Smooth muscle cell (in vitro differentiated cells): ENCODE measurements around the gene SPEG. TPM values are rescaled to one million over a fixed set of nuclear protein-coding genes. Genes with fewer than 3 reads are reported as not detected.

ENCODE experiments used
- DNase-seq: peaks from one replicate; lab custom pipeline; 2025; ENCODE audit not compliant: unreplicated experiment; lab: John Stamatoyannopoulos, UW
- H2AFZ ChIP-seq: fragments of 200-600 bp; sonication (generic); 2 replicates; pipeline ENCODE4 v1.6.0; 2016; ENCODE audit warnings: antibody characterized with exemption, low read depth, mild to moderate bottlenecking
- H3F3A ChIP-seq: fragments of 200-600 bp; sonication (generic); 2 replicates; pipeline ENCODE4 v1.6.0; 2017; ENCODE audit warnings: antibody characterized with exemption, low read depth
- H3K27ac ChIP-seq: fragments of 200-600 bp; sonication (generic); 2 replicates; pipeline ENCODE4 v1.5.1; 2016; ENCODE audit warnings: low read depth, mild to moderate bottlenecking
- H3K27me3 ChIP-seq: fragments of 200-600 bp; sonication (generic); 2 replicates; pipeline ENCODE4 v1.6.1; 2016; ENCODE audit warnings: low read depth, mild to moderate bottlenecking
- H3K36me3 ChIP-seq: fragments of 200-600 bp; sonication (generic); 2 replicates; pipeline ENCODE4 v1.5.1; 2016; ENCODE audit warnings: low read depth
- H3K4me1 ChIP-seq: fragments of 200-600 bp; sonication (generic); 2 replicates; pipeline ENCODE4 v1.5.1; 2016; ENCODE audit warnings: low read depth
- H3K4me2 ChIP-seq: fragments of 200-600 bp; sonication (generic); 2 replicates; pipeline ENCODE4 v1.6.0; 2016; ENCODE audit warnings: mild to moderate bottlenecking
- H3K4me3 ChIP-seq: fragments of 200-600 bp; sonication (generic); 2 replicates; pipeline ENCODE4 v1.5.1; 2016; ENCODE audit warnings: mild to moderate bottlenecking
- H3K79me2 ChIP-seq: fragments of 200-600 bp; sonication (generic); 2 replicates; pipeline ENCODE4 v1.6.0; 2016; ENCODE audit warnings: low read depth, mild to moderate bottlenecking
- H3K9ac ChIP-seq: fragments of 200-600 bp; sonication (generic); 2 replicates; pipeline ENCODE4 v1.6.0; 2016; ENCODE audit warnings: low read depth
- H3K9me3 ChIP-seq: fragments of 200-600 bp; sonication (generic); replicated peaks from 2 replicates; pipeline ENCODE4 v1.5.1; 2016; ENCODE audit warnings: low read depth
- H4K20me1 ChIP-seq: fragments of 200-600 bp; sonication (generic); 2 replicates; pipeline ENCODE4 v1.6.0; 2016; ENCODE audit warnings: low read depth
- CTCF ChIP-seq: fragments of 200-600 bp; sonication (generic); IDR thresholded peaks from 2 replicates; pipeline ENCODE4 v1.5.1; 2017; ENCODE audit warnings: borderline replicate concordance, mild to moderate bottlenecking, antibody characterized with exemption; ENCODE audit not compliant: insufficient read depth, poor library complexity, severe bottlenecking
- WGBS: methylation state at CpG from one replicate; pipeline ENCODE4 v1.1.7; 2016; ENCODE audit warnings: low lambda C conversion rate; 5-methylcytosine and 5-hydroxymethylcytosine counted together
- polyA plus RNA-seq: library from polyadenylated mRNA; unstranded; fragments of >200 nt; fragmentation: Nextera tagmentation; extraction: Ambion mirVana; gene quantifications from 2 replicates; pipeline ENCODE4 v1.2.1, GENCODE V29; 2016
- total RNA-seq: library from RNA; depleted of rRNA; stranded (reverse); fragments of >200 nt; gene quantifications from 2 replicates; pipeline ENCODE4 v1.2.3, GENCODE V29; 2014

SPEG gene
- total and polyA plus RNA-seq, 2 experiments from 2014 or later, result 14.9 to 37.8 TPM

- 15% methylated on average over 5 of the region's 16 CpGs for WGBS
- Histone ChIP-seq H3K4me1 (no peaks in the 10 kb centered on the region), H3K79me2 (no peaks in the 10 kb centered on the region), H3K36me3 (no peaks in the 10 kb centered on the region), H3K4me3 (no peak overlapping the region), H2AFZ (no peak overlapping the region), H3K27me3 (no peaks in the 10 kb centered on the region), H3K9ac (no peak overlapping the region), H4K20me1 (no peaks in the 10 kb centered on the region), H3K4me2 (peak overlapping the region; percentile 79), H3F3A (no peaks in the 10 kb centered on the region), H3K27ac (no peak overlapping the region), H3K9me3 (no peaks in the 10 kb centered on the region)
- no peak for DNase-seq
- no peak for TF ChIP-seq CTCF
Observed at GRCh38 chr2:219476652-219477151, 42.1 kb downstream of the SPEG start.

GRCh38 chr2:219477179-219477578 is 42.5 kb downstream of the SPEG start:
- DNase-seq, result no peak
- H3K4me1 ChIP-seq, result no peaks in the 10 kb centered on the region
- H2AFZ ChIP-seq, result no peak overlapping the region
- no peak overlapping the region for H3K9ac ChIP-seq
- H3K36me3 ChIP-seq, result no peaks in the 10 kb centered on the region
- 89% methylated on average over 12 of the region's 13 CpGs for WGBS
- TF ChIP-seq CTCF, result no peak
- no peaks in the 10 kb centered on the region for H3K27me3 ChIP-seq
- no peaks in the 10 kb centered on the region for H3K9me3 ChIP-seq
- H3K27ac ChIP-seq, result no peak overlapping the region
- H3F3A ChIP-seq, result no peaks in the 10 kb centered on the region
- no peaks in the 10 kb centered on the region for H4K20me1 ChIP-seq
- H3K79me2 ChIP-seq, result no peaks in the 10 kb centered on the region
- H3K4me2 ChIP-seq, result no peak overlapping the region
- no peak overlapping the region for H3K4me3 ChIP-seq

GRCh38 chr2:219477815-219478214 is 43.2 kb downstream of the SPEG start:
- Histone ChIP-seq H3K4me3 (no peak overlapping the region), H3K4me1 (no peaks in the 10 kb centered on the region), H3K36me3 (no peaks in the 10 kb centered on the region), H3K27me3 (peaks cover under 1% of the 10 kb centered on the region), H3F3A (no peaks in the 10 kb centered on the region), H4K20me1 (no peaks in the 10 kb centered on the region), H3K9ac (no peak overlapping the region), H3K79me2 (no peaks in the 10 kb centered on the region), H3K4me2 (no peak overlapping the region), H2AFZ (no peak overlapping the region), H3K9me3 (no peaks in the 10 kb centered on the region), H3K27ac (no peak overlapping the region)
- no peak for TF ChIP-seq CTCF
- no peak for DNase-seq
- 94% methylated on average over 15 of the region's 15 CpGs for WGBS

- no peak for DNase-seq
- Histone ChIP-seq H3F3A (no peaks in the 10 kb centered on the region), H3K4me1 (peaks cover 1% of the 10 kb centered on the region), H3K4me2 (no peak overlapping the region), H4K20me1 (no peaks in the 10 kb centered on the region), H3K27me3 (peaks cover 10% of the 10 kb centered on the region), H3K36me3 (no peaks in the 10 kb centered on the region), H3K79me2 (no peaks in the 10 kb centered on the region), H3K27ac (no peak overlapping the region), H3K4me3 (no peak overlapping the region), H3K9ac (no peak overlapping the region), H3K9me3 (no peaks in the 10 kb centered on the region), H2AFZ (no peak overlapping the region)
- 95% methylated on average over 7 of the region's 8 CpGs for WGBS
- no peak for TF ChIP-seq CTCF
Observed at GRCh38 chr2:219478916-219479315, 44.3 kb downstream of the SPEG start.
